ENCODE data around the gene PAX5.

The PAX5 gene

GRCh38 chr9:36815566-36816348 is 218.3 kb downstream of the PAX5 start:
- no CpG with 5 or more reads among the region's 7 CpGs for WGBS, 2 donors (ENCODE audit: extremely low coverage in 2 of 2, insufficient read length in 2 of 2, insufficient replicate concordance in 1 of 2)

GRCh38 chr9:36815023-36815422 is 219.0 kb downstream of the PAX5 start:
- WGBS, 2 donors (ENCODE audit: extremely low coverage in 2 of 2, insufficient read length in 2 of 2, insufficient replicate concordance in 1 of 2): no CpG with 5 or more reads among the region's 3 CpGs

More at GRCh38 chr9:36815566-36816348, 218.3 kb downstream of the PAX5 start:
- no peak overlapping the region for H2BK12ac ChIP-seq (ENCODE audit: low read length)
- H3K27me3 ChIP-seq (ENCODE audit: control insufficient read depth in 3 of 3, insufficient read depth in 3 of 3, low read depth in 1 of 3, low read length in 3 of 3): peaks cover 0 to 16% (median 15%) of the 10 kb centered on the region in 3 experiments
- no peak overlapping the region for H3K18ac ChIP-seq (ENCODE audit: low read length)
- no peak overlapping the region for H3K4me2 ChIP-seq (ENCODE audit: insufficient read depth, low read length, poor library complexity, severe bottlenecking)
- H2AFZ ChIP-seq (ENCODE audit: low read length): no peak overlapping the region
- no peak overlapping the region for H3K14ac ChIP-seq (ENCODE audit: low read length)
- H3K27ac ChIP-seq (replicated peaks; ENCODE audit: low read length): no peak overlapping the region
- H3K36me3 ChIP-seq (replicated peaks in 1 of 2; ENCODE audit: control insufficient read depth in 2 of 2, insufficient read depth in 2 of 2, low read length in 2 of 2): no peaks in the 10 kb centered on the region
- no peak overlapping the region for H3K4ac ChIP-seq (ENCODE audit: low read length)
- no peak overlapping the region for H2BK15ac ChIP-seq (ENCODE audit: low read length)
- no peak for DNase-seq (ENCODE audit: low spot score)
- peaks cover 0 to 2% of the 10 kb centered on the region in 2 donors for H3K9me3 ChIP-seq (replicated peaks in 1 of 2; ENCODE audit: control insufficient read depth in 2 of 2, insufficient read depth in 1 of 2, low read depth in 1 of 2, low read length in 2 of 2)
- no peak overlapping the region for H3K4me3 ChIP-seq (ENCODE audit: low read length in 2 of 2)
- no peak overlapping the region for H4K8ac ChIP-seq (ENCODE audit: low read depth, low read length)
- H4K91ac ChIP-seq (ENCODE audit: low read depth, low read length, poor library complexity): no peak overlapping the region
- H3K79me1 ChIP-seq (ENCODE audit: low read depth, low read length): no peaks in the 10 kb centered on the region
- H2AK5ac ChIP-seq (ENCODE audit: low read depth, low read length): no peak overlapping the region
- no peak overlapping the region for H3K23ac ChIP-seq (ENCODE audit: low read depth, low read length, poor library complexity)
- H3K9ac ChIP-seq (ENCODE audit: low read depth, low read length, poor library complexity): no peak overlapping the region
- H2BK5ac ChIP-seq (ENCODE audit: low read length): no peak overlapping the region
- H2BK120ac ChIP-seq (ENCODE audit: low read depth, low read length): no peak overlapping the region
- peaks cover 16 to 19% of the 10 kb centered on the region in 2 donors for H3K4me1 ChIP-seq (ENCODE audit: control insufficient read depth in 2 of 2, insufficient read depth in 1 of 2, low read depth in 1 of 2, low read length in 2 of 2)

GRCh38 chr9:36813154-36813553 is 220.9 kb downstream of the PAX5 start:
- H2AK5ac ChIP-seq (ENCODE audit: low read depth, low read length): no peak overlapping the region
- H3K23ac ChIP-seq (ENCODE audit: low read depth, low read length, poor library complexity): no peak overlapping the region
- no peak overlapping the region for H2BK15ac ChIP-seq (ENCODE audit: low read length)
- no peak overlapping the region for H2BK12ac ChIP-seq (ENCODE audit: low read length)
- no peak overlapping the region for H3K4me3 ChIP-seq (ENCODE audit: low read length in 2 of 2)
- no peak overlapping the region for H3K9ac ChIP-seq (ENCODE audit: low read depth, low read length, poor library complexity)
- H3K4me1 ChIP-seq (ENCODE audit: control insufficient read depth in 2 of 2, insufficient read depth in 1 of 2, low read depth in 1 of 2, low read length in 2 of 2): peaks cover 2 to 3% of the 10 kb centered on the region in 2 donors
- H3K18ac ChIP-seq (ENCODE audit: low read length): no peak overlapping the region
- no peaks in the 10 kb centered on the region for H3K79me1 ChIP-seq (ENCODE audit: low read depth, low read length)
- H3K4ac ChIP-seq (ENCODE audit: low read length): no peak overlapping the region
- H3K27ac ChIP-seq (replicated peaks; ENCODE audit: low read length): no peak overlapping the region
- H2AFZ ChIP-seq (ENCODE audit: low read length): no peak overlapping the region
- H4K8ac ChIP-seq (ENCODE audit: low read depth, low read length): no peak overlapping the region
- no peak overlapping the region for H2BK120ac ChIP-seq (ENCODE audit: low read depth, low read length)
- H3K9me3 ChIP-seq (replicated peaks in 1 of 2; ENCODE audit: control insufficient read depth in 2 of 2, insufficient read depth in 1 of 2, low read depth in 1 of 2, low read length in 2 of 2): peaks cover 0 to 2% of the 10 kb centered on the region in 2 donors
- H3K27me3 ChIP-seq (ENCODE audit: control insufficient read depth in 3 of 3, insufficient read depth in 3 of 3, low read depth in 1 of 3, low read length in 3 of 3): peaks cover 0 to 9% (median 2%) of the 10 kb centered on the region in 3 experiments
- DNase-seq (ENCODE audit: low spot score): no peak
- no CpG with 5 or more reads among the region's 10 CpGs for WGBS, 2 donors (ENCODE audit: extremely low coverage in 2 of 2, insufficient read length in 2 of 2, insufficient replicate concordance in 1 of 2)
- no peak overlapping the region for H4K91ac ChIP-seq (ENCODE audit: low read depth, low read length, poor library complexity)
- no peak overlapping the region for H3K14ac ChIP-seq (ENCODE audit: low read length)
- H2BK5ac ChIP-seq (ENCODE audit: low read length): no peak overlapping the region
- H3K36me3 ChIP-seq (replicated peaks in 1 of 2; ENCODE audit: control insufficient read depth in 2 of 2, insufficient read depth in 2 of 2, low read length in 2 of 2): no peaks in the 10 kb centered on the region
- no peak overlapping the region for H3K4me2 ChIP-seq (ENCODE audit: insufficient read depth, low read length, poor library complexity, severe bottlenecking)

More at GRCh38 chr9:36815023-36815422, 219.0 kb downstream of the PAX5 start:
- no peaks in the 10 kb centered on the region for H3K36me3 ChIP-seq (replicated peaks in 1 of 2; ENCODE audit: control insufficient read depth in 2 of 2, insufficient read depth in 2 of 2, low read length in 2 of 2)
- DNase-seq (ENCODE audit: low spot score): no peak
- no peak overlapping the region for H3K4ac ChIP-seq (ENCODE audit: low read length)
- H3K4me1 ChIP-seq (ENCODE audit: control insufficient read depth in 2 of 2, insufficient read depth in 1 of 2, low read depth in 1 of 2, low read length in 2 of 2): peaks cover 13 to 16% of the 10 kb centered on the region in 2 donors
- H3K4me3 ChIP-seq (ENCODE audit: low read length in 2 of 2): no peak overlapping the region
- H2AK5ac ChIP-seq (ENCODE audit: low read depth, low read length): no peak overlapping the region
- H3K9me3 ChIP-seq (replicated peaks in 1 of 2; ENCODE audit: control insufficient read depth in 2 of 2, insufficient read depth in 1 of 2, low read depth in 1 of 2, low read length in 2 of 2): peaks cover 0 to 2% of the 10 kb centered on the region in 2 donors
- H3K79me1 ChIP-seq (ENCODE audit: low read depth, low read length): no peaks in the 10 kb centered on the region
- H4K8ac ChIP-seq (ENCODE audit: low read depth, low read length): no peak overlapping the region
- no peak overlapping the region for H3K23ac ChIP-seq (ENCODE audit: low read depth, low read length, poor library complexity)
- H3K18ac ChIP-seq (ENCODE audit: low read length): no peak overlapping the region
- no peak overlapping the region for H2BK12ac ChIP-seq (ENCODE audit: low read length)
- no peak overlapping the region for H2BK15ac ChIP-seq (ENCODE audit: low read length)
- H3K9ac ChIP-seq (ENCODE audit: low read depth, low read length, poor library complexity): no peak overlapping the region
- no peak overlapping the region for H2BK120ac ChIP-seq (ENCODE audit: low read depth, low read length)
- no peak overlapping the region for H2AFZ ChIP-seq (ENCODE audit: low read length)
- no peak overlapping the region for H4K91ac ChIP-seq (ENCODE audit: low read depth, low read length, poor library complexity)
- H3K27ac ChIP-seq (replicated peaks; ENCODE audit: low read length): no peak overlapping the region
- no peak overlapping the region for H3K4me2 ChIP-seq (ENCODE audit: insufficient read depth, low read length, poor library complexity, severe bottlenecking)
- H3K14ac ChIP-seq (ENCODE audit: low read length): no peak overlapping the region
- H3K27me3 ChIP-seq (ENCODE audit: control insufficient read depth in 3 of 3, insufficient read depth in 3 of 3, low read depth in 1 of 3, low read length in 3 of 3): peaks cover 0 to 15% (median 11%) of the 10 kb centered on the region in 3 experiments
- no peak overlapping the region for H2BK5ac ChIP-seq (ENCODE audit: low read length)

GRCh38 chr9:36812556-36812955 is 221.5 kb downstream of the PAX5 start:
- H3K14ac ChIP-seq (ENCODE audit: low read length): no peak overlapping the region
- H3K4ac ChIP-seq (ENCODE audit: low read length): no peak overlapping the region
- H2BK12ac ChIP-seq (ENCODE audit: low read length): no peak overlapping the region
- H3K4me3 ChIP-seq (ENCODE audit: low read length in 2 of 2): no peak overlapping the region
- no peak overlapping the region for H2AK5ac ChIP-seq (ENCODE audit: low read depth, low read length)
- H2BK120ac ChIP-seq (ENCODE audit: low read depth, low read length): no peak overlapping the region
- no peak overlapping the region for H2AFZ ChIP-seq (ENCODE audit: low read length)
- H4K91ac ChIP-seq (ENCODE audit: low read depth, low read length, poor library complexity): no peak overlapping the region
- H3K18ac ChIP-seq (ENCODE audit: low read length): no peak overlapping the region
- no peak overlapping the region for H3K4me2 ChIP-seq (ENCODE audit: insufficient read depth, low read length, poor library complexity, severe bottlenecking)
- H3K79me1 ChIP-seq (ENCODE audit: low read depth, low read length): no peaks in the 10 kb centered on the region
- no peak overlapping the region for H2BK15ac ChIP-seq (ENCODE audit: low read length)
- H3K9ac ChIP-seq (ENCODE audit: low read depth, low read length, poor library complexity): no peak overlapping the region
- H3K23ac ChIP-seq (ENCODE audit: low read depth, low read length, poor library complexity): no peak overlapping the region
- no peak overlapping the region for H3K27ac ChIP-seq (replicated peaks; ENCODE audit: low read length)
- peaks cover 0 to 6% (median 4%) of the 10 kb centered on the region in 3 experiments for H3K27me3 ChIP-seq (ENCODE audit: control insufficient read depth in 3 of 3, insufficient read depth in 3 of 3, low read depth in 1 of 3, low read length in 3 of 3)
- H2BK5ac ChIP-seq (ENCODE audit: low read length): no peak overlapping the region
- DNase-seq (ENCODE audit: low spot score): no peak
- no peaks in the 10 kb centered on the region for H3K4me1 ChIP-seq (ENCODE audit: control insufficient read depth in 2 of 2, insufficient read depth in 1 of 2, low read depth in 1 of 2, low read length in 2 of 2)
- no peak overlapping the region for H4K8ac ChIP-seq (ENCODE audit: low read depth, low read length)
- H3K36me3 ChIP-seq (replicated peaks in 1 of 2; ENCODE audit: control insufficient read depth in 2 of 2, insufficient read depth in 2 of 2, low read length in 2 of 2): no peaks in the 10 kb centered on the region
- H3K9me3 ChIP-seq (replicated peaks in 1 of 2; ENCODE audit: control insufficient read depth in 2 of 2, insufficient read depth in 1 of 2, low read depth in 1 of 2, low read length in 2 of 2): peaks cover 0 to 2% of the 10 kb centered on the region in 2 donors
